SK-N-SH treated with all-trans-retinoic acid at 6 μM for 48 hours (cell line): Measurements from ENCODE around the gene FGGY.

Experiments
- ATAC-seq: fragments of 200-7000 bp; cut with Tn5 transposase; 3 replicates; pipeline ENCODE4 v1.9.1; 2020; ENCODE audit warnings: mild to moderate bottlenecking, moderate library complexity
- ARNTL ChIP-seq: fragments of 450-650 bp; formaldehyde crosslinking; IDR thresholded peaks from 2 replicates; pipeline ENCODE4 v1.5.0; 2020; ENCODE audit warnings: low read depth, mild to moderate bottlenecking, moderate library complexity, borderline replicate concordance
- BACH2 ChIP-seq: fragments of 250-450 bp; sonication (Bioruptor Pico); IDR thresholded peaks from 2 replicates; pipeline ENCODE4 v1.9.0; 2021; ENCODE audit warnings: mild to moderate bottlenecking, borderline replicate concordance
- CREB5 ChIP-seq: fragments of 250-450 bp; sonication (Bioruptor Pico); IDR thresholded peaks from 2 replicates; pipeline ENCODE4 v1.5.1; 2020; ENCODE audit warnings: low read depth, mild to moderate bottlenecking, moderate library complexity
- CSDC2 ChIP-seq: fragments of 250-450 bp; sonication (Bioruptor Pico); IDR thresholded peaks from 2 replicates; pipeline ENCODE4 v1.5.0; 2020; ENCODE audit warnings: mild to moderate bottlenecking, moderate library complexity
- CSRNP3 ChIP-seq: fragments of 250-450 bp; sonication (Bioruptor Pico); IDR thresholded peaks from 2 replicates; pipeline ENCODE4 v1.5.1; 2021; ENCODE audit warnings: mild to moderate bottlenecking, moderate library complexity
- ESRRG ChIP-seq: fragments of 250-450 bp; sonication (Bioruptor Pico); IDR thresholded peaks from 2 replicates; pipeline ENCODE4 v1.6.1; 2021; ENCODE audit warnings: mild to moderate bottlenecking
- ISL1 ChIP-seq: fragments of 250-450 bp; sonication (Bioruptor Pico); IDR thresholded peaks from 2 replicates; pipeline ENCODE4 v2.1.2; 2022; ENCODE audit warnings: mild to moderate bottlenecking, moderate library complexity
- OSR1 ChIP-seq: fragments of 250-450 bp; sonication (Bioruptor Pico); IDR thresholded peaks from 2 replicates; pipeline ENCODE4 v1.8.0; 2022; ENCODE audit warnings: moderate library complexity, mild to moderate bottlenecking, inconsistent platforms
- PATZ1 ChIP-seq: fragments of 250-450 bp; sonication (Bioruptor Pico); IDR thresholded peaks from 2 replicates; pipeline ENCODE4 v1.8.0; 2020; ENCODE audit warnings: mild to moderate bottlenecking, moderate library complexity, borderline replicate concordance
- PPARA ChIP-seq: fragments of 250-450 bp; sonication (Bioruptor Pico); IDR thresholded peaks from 2 replicates; pipeline ENCODE4 v1.5.0; 2020; ENCODE audit warnings: mild to moderate bottlenecking, borderline replicate concordance
- RARB ChIP-seq: fragments of 250-450 bp; sonication (Bioruptor Pico); IDR thresholded peaks from 2 replicates; pipeline ENCODE4 v1.8.0; 2021; ENCODE audit warnings: mild to moderate bottlenecking, moderate library complexity
- SNAI2 ChIP-seq: fragments of 250-450 bp; sonication (Bioruptor Pico); IDR thresholded peaks from 2 replicates; pipeline ENCODE4 v1.5.0; 2020; ENCODE audit warnings: mild to moderate bottlenecking, moderate library complexity
- TCF4 ChIP-seq: fragments of 250-450 bp; sonication (Bioruptor Pico); IDR thresholded peaks from 2 replicates; pipeline ENCODE4 v1.8.0; 2021; ENCODE audit warnings: mild to moderate bottlenecking, moderate library complexity, borderline replicate concordance
- TOX ChIP-seq: fragments of 250-450 bp; sonication (Bioruptor Pico); IDR thresholded peaks from 2 replicates; pipeline ENCODE4 v1.8.0; 2021; ENCODE audit warnings: mild to moderate bottlenecking, moderate library complexity, borderline replicate concordance
- ZC3H10 ChIP-seq: fragments of 250-450 bp; sonication (Bioruptor Pico); IDR thresholded peaks from 2 replicates; pipeline ENCODE4 v1.5.1; 2021; ENCODE audit warnings: mild to moderate bottlenecking, moderate library complexity
- ZFP3 ChIP-seq: fragments of 250-450 bp; sonication (Bioruptor Pico); IDR thresholded peaks from 2 replicates; pipeline ENCODE4 v1.5.0; 2020; ENCODE audit warnings: mild to moderate bottlenecking, moderate library complexity
- ZFP30 ChIP-seq: fragments of 450-650 bp; formaldehyde crosslinking; IDR thresholded peaks from 2 replicates; pipeline ENCODE4 v1.5.0; 2022; ENCODE audit warnings: mild to moderate bottlenecking, moderate library complexity
- ZNF565 ChIP-seq: fragments of 450-650 bp; formaldehyde crosslinking; conservative IDR thresholded peaks from 2 replicates; pipeline ENCODE4 v1.5.0; 2020; ENCODE audit warnings: low read depth, mild to moderate bottlenecking, moderate library complexity
- ZNF70 ChIP-seq: fragments of 450-650 bp; formaldehyde crosslinking; IDR thresholded peaks from 2 replicates; pipeline ENCODE4 v1.5.0; 2020; ENCODE audit warnings: mild to moderate bottlenecking, moderate library complexity
- ZNF8 ChIP-seq: fragments of 450-650 bp; formaldehyde crosslinking; IDR thresholded peaks from 2 replicates; pipeline ENCODE4 v1.5.0; 2020; ENCODE audit warnings: mild to moderate bottlenecking, moderate library complexity

Gene FGGY

GRCh38 chr1:59596956-59597355 lies 300.1 kb downstream of the FGGY start:
- no peak for TF ChIP-seq CSDC2 (CRISPR knock-in tag)
- no peak for ATAC-seq

- no peak for TF ChIP-seq CSRNP3 (CRISPR knock-in tag)
- no peak for TF ChIP-seq OSR1 (CRISPR knock-in tag)
- TF ChIP-seq ZNF8 (CRISPR knock-in tag) = no peak
- no peak for TF ChIP-seq BACH2 (CRISPR knock-in tag)
- no peak for TF ChIP-seq ESRRG (CRISPR knock-in tag)
- TF ChIP-seq ZNF565 = no peak
- no peak for TF ChIP-seq ZC3H10 (CRISPR knock-in tag)
- TF ChIP-seq ISL1 (CRISPR knock-in tag) = no peak
- TF ChIP-seq CSDC2 (CRISPR knock-in tag) = no peak
- TF ChIP-seq ZNF70 (CRISPR knock-in tag) = no peak
- TF ChIP-seq TCF4 (CRISPR knock-in tag) = no peak
- no peak for TF ChIP-seq TOX (CRISPR knock-in tag)
- TF ChIP-seq PPARA (CRISPR knock-in tag) = no peak
- ATAC-seq = no peak
Observed at GRCh38 chr1:59597420-59598119, 300.7 kb downstream of the FGGY start.

GRCh38 chr1:59598120-59598440 lies 301.2 kb downstream of the FGGY start:
- no peak for TF ChIP-seq OSR1 (CRISPR knock-in tag)
- no peak for TF ChIP-seq CSRNP3 (CRISPR knock-in tag)
- TF ChIP-seq ISL1 (CRISPR knock-in tag) = no peak
- ATAC-seq = no peak

- no peak for ATAC-seq
- TF ChIP-seq CSRNP3 (CRISPR knock-in tag) (no peak), ZNF70 (CRISPR knock-in tag) (no peak), ESRRG (CRISPR knock-in tag) (no peak), SNAI2 (CRISPR knock-in tag) (no peak), BACH2 (CRISPR knock-in tag) (no peak), TOX (CRISPR knock-in tag) (no peak), PPARA (CRISPR knock-in tag) (no peak), OSR1 (CRISPR knock-in tag) (no peak), ZNF8 (CRISPR knock-in tag) (no peak), ZFP30 (no peak), ZNF565 (no peak), TCF4 (CRISPR knock-in tag) (no peak), RARB (CRISPR knock-in tag) (no peak)
- TF ChIP-seq, all 23 proteins: peak for 0
Observed at GRCh38 chr1:59601041-59601441, 304.1 kb downstream of the FGGY start.

GRCh38 chr1:59601811-59602210 lies 304.9 kb downstream of the FGGY start:
- no peak for TF ChIP-seq CSRNP3 (CRISPR knock-in tag)
- no peak for ATAC-seq

GRCh38 chr1:59604191-59604590 lies 307.3 kb downstream of the FGGY start:
- ATAC-seq = no peak
- no peak for TF ChIP-seq CREB5 (CRISPR knock-in tag)
- TF ChIP-seq TOX (CRISPR knock-in tag) = no peak
- no peak for TF ChIP-seq TCF4 (CRISPR knock-in tag)
- TF ChIP-seq ISL1 (CRISPR knock-in tag) = no peak
- no peak for TF ChIP-seq ZFP3 (CRISPR knock-in tag)
- no peak for TF ChIP-seq SNAI2 (CRISPR knock-in tag)
- no peak for TF ChIP-seq ARNTL
- TF ChIP-seq ZNF565 = no peak
- no peak for TF ChIP-seq OSR1 (CRISPR knock-in tag)
- no peak for TF ChIP-seq PPARA (CRISPR knock-in tag)
- no peak for TF ChIP-seq CSRNP3 (CRISPR knock-in tag)
- no peak for TF ChIP-seq PATZ1 (CRISPR knock-in tag)
